Measurements from ENCODE around the gene IL18BP. TPM values are rescaled to one million over a fixed set of nuclear protein-coding genes. Genes with fewer than 3 reads are reported as not detected.

The IL18BP gene
- total RNA-seq, 1 donor from 2014 or later = 15.7 TPM

- DNase-seq (ENCODE audit: extremely low spot score, unreplicated experiment) = peak; percentile 75
- Mint-ChIP-seq H3K4me3 (no peak overlapping the region), H3K27ac (no peak overlapping the region), H3K36me3 (no peaks in the 10 kb centered on the region), H3K4me1 (ENCODE audit: unreplicated experiment) (peaks cover 31% of the 10 kb centered on the region), H3K9me3 (no peaks in the 10 kb centered on the region), H3K27me3 (no peaks in the 10 kb centered on the region)
- no peak for TF ChIP-seq CTCF (conservative IDR thresholded peaks at IDR 0.05)
Observed at GRCh38 chr11:72041364-72042063, 42.8 kb downstream of the IL18BP start.

- Mint-ChIP-seq H3K27ac (no peak overlapping the region), H3K4me3 (no peak overlapping the region), H3K27me3 (no peaks in the 10 kb centered on the region), H3K4me1 (ENCODE audit: unreplicated experiment) (peaks cover 31% of the 10 kb centered on the region), H3K9me3 (no peaks in the 10 kb centered on the region), H3K36me3 (no peaks in the 10 kb centered on the region)
- no peak for DNase-seq (ENCODE audit: extremely low spot score, unreplicated experiment)
- TF ChIP-seq CTCF (conservative IDR thresholded peaks at IDR 0.05) = no peak
Observed at GRCh38 chr11:72042064-72042745, 43.5 kb downstream of the IL18BP start.

DNA sequence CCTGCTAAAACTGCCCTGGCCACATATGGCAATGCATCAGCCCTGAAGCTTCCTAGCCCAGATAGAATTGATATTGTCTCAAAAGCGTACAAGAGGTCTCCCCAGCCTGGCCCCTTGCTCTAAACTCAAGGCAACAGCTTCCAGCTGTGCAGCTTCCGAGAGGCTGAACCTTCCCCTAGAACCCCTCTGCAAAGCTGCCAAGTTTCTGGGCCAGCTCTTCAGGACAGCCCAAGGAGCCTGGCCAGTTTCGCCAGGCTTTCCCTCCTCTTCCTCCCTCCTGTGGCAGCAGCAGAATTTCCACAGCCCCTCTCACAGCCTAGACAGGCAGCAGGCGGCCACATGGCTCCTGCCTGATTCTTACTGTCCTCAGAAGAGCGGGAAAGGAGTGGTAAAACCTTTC lies 47.1 kb downstream of the IL18BP start:
- Mint-ChIP-seq H3K4me1 (ENCODE audit: unreplicated experiment) (peaks cover 51% of the 10 kb centered on the region), H3K27me3 (no peaks in the 10 kb centered on the region), H3K9me3 (no peaks in the 10 kb centered on the region), H3K4me3 (no peak overlapping the region), H3K36me3 (no peaks in the 10 kb centered on the region), H3K27ac (peak overlapping the region; percentile 26)
- no peak for DNase-seq (ENCODE audit: extremely low spot score, unreplicated experiment)
- no peak for TF ChIP-seq CTCF (conservative IDR thresholded peaks at IDR 0.05)

DNA sequence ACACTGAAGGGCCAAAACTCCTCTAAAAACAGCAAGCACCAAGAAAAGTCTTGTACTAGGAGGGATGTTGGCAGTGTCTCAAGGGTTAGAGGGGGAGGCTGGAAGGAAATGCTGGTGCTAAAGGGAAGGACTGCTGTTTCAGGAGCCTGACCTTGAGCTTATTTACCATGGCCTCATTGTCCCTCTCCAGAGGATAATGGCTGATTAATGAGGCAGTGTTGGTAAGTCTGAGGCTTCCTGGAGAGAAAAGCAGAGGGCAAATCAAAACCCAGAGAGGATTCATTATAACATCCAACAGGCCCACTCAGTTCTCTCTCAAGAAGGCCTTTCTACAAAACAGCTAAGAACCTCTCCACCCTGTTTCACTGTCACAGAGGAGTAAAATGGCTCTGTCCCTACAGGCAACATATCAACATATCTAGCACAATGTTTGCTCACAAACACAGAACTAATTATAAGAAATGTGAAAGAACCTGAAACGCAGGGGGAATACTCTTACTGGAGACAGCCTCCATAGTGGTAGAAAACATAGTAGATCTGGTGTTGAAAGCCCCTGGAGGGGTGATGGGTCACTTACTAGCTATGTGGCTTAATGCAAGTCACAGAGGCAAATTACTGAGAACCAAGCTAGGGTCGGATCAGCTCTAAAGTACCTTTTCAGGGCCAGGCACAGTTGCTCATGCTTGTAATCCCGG lies 50.2 kb downstream of the IL18BP start:
- no peak for TF ChIP-seq CTCF (conservative IDR thresholded peaks at IDR 0.05)
- Mint-ChIP-seq H3K36me3 (peaks cover 5% of the 10 kb centered on the region), H3K4me3 (peak overlapping the region; percentile 64), H3K9me3 (no peaks in the 10 kb centered on the region), H3K27ac (peak overlapping the region; percentile 90), H3K27me3 (no peaks in the 10 kb centered on the region), H3K4me1 (ENCODE audit: unreplicated experiment) (peaks cover 36% of the 10 kb centered on the region)
- DNase-seq (ENCODE audit: extremely low spot score, unreplicated experiment) = no peak

Other genes with a start within 250 kb of the IL18BP start
- gene DEFB108B, start 165.7 kb upstream of the IL18BP start, total RNA-seq (ENCODE audit: low replicate concordance) = not detected in 2 replicates
- gene DEFB131B, start 120.5 kb upstream of the IL18BP start, total RNA-seq (ENCODE audit: low replicate concordance) = not detected in 2 replicates
- gene XNDC1N, start 70.3 kb upstream of the IL18BP start, total RNA-seq (ENCODE audit: low replicate concordance) = 9.7 and 15.6 TPM in 2 replicates
- 44.3 and 49.7 TPM in 2 replicates for gene RNF121, start 69.9 kb upstream of the IL18BP start, total RNA-seq (ENCODE audit: low replicate concordance)
- gene NUMA1, start 81.6 kb downstream of the IL18BP start, total RNA-seq (ENCODE audit: low replicate concordance) = 183 and 225 TPM in 2 replicates
- gene LRRC51, start 81.9 kb downstream of the IL18BP start, total RNA-seq (ENCODE audit: low replicate concordance) = 7.9 and 14.7 TPM in 2 replicates
- gene LAMTOR1, start 104.4 kb downstream of the IL18BP start, total RNA-seq (ENCODE audit: low replicate concordance) = 73.0 and 93.8 TPM in 2 replicates
- gene TOMT, start 107.0 kb downstream of the IL18BP start, total RNA-seq (ENCODE audit: low replicate concordance) = not detected in 2 replicates
- 45.5 and 47.9 TPM in 2 replicates for gene ANAPC15, start 113.8 kb downstream of the IL18BP start, total RNA-seq (ENCODE audit: low replicate concordance)
- gene FOLR3, start 136.8 kb downstream of the IL18BP start, total RNA-seq (ENCODE audit: low replicate concordance) = not detected in 2 replicates
- gene FOLR1, start 193.2 kb downstream of the IL18BP start, total RNA-seq (ENCODE audit: low replicate concordance) = 2.7 and 6.7 TPM in 2 replicates
- gene FOLR2, start 217.9 kb downstream of the IL18BP start, total RNA-seq (ENCODE audit: low replicate concordance) = not detected in 2 replicates
- gene INPPL1, start 225.9 kb downstream of the IL18BP start, total RNA-seq (ENCODE audit: low replicate concordance) = 179 and 231 TPM in 2 replicates
- gene PHOX2A, start 245.3 kb downstream of the IL18BP start, total RNA-seq (ENCODE audit: low replicate concordance) = 2.8 and 3.0 TPM in 2 replicates